Left forelimb (tissue), 1 donor: ENCODE data around the gene BMPR1B.
"Not testable (repeated sequence)": the region's sequence is repeated elsewhere in the genome, so short reads cannot be mapped to it uniquely, and the experiment has no call there.

Source experiments
- DNase-seq: peaks from one replicate; pipeline ENCODE4 v3.0.0-alpha.2; 2018; ENCODE audit warnings: low spot score

Gene BMPR1B

GRCh38 chr4:95091272-95091671 is 333.5 kb downstream of the BMPR1B start:
- DNase-seq = no peak

DNA sequence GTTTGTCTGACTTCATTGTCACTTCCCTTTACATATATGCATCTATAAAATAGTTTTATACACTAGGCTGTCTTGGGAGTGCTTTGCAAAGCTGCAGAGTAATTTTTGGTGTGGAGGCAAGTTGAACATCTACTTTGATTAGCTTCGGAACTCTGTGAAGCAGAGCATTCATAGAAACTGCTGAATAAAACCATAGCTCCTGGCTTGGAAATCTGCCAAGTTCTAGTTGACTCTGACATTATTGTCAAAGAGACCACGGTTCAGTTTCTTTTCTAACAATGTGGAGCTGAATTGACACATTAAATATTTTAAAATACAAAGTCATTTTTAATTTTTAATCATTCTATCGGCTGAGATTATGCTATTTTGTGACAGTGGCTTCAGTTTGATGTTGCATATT is 335.0 kb downstream of the BMPR1B start:
- DNase-seq = no peak

GRCh38 chr4:95093460-95093859 is 335.7 kb downstream of the BMPR1B start:
- no peak for DNase-seq

- no peak for DNase-seq
These were observed 336.5 kb downstream of the BMPR1B start for GRCh38 chr4:95093936-95094929.

- DNase-seq = no peak
These were observed 337.7 kb downstream of the BMPR1B start for GRCh38 chr4:95095348-95095974.

DNA sequence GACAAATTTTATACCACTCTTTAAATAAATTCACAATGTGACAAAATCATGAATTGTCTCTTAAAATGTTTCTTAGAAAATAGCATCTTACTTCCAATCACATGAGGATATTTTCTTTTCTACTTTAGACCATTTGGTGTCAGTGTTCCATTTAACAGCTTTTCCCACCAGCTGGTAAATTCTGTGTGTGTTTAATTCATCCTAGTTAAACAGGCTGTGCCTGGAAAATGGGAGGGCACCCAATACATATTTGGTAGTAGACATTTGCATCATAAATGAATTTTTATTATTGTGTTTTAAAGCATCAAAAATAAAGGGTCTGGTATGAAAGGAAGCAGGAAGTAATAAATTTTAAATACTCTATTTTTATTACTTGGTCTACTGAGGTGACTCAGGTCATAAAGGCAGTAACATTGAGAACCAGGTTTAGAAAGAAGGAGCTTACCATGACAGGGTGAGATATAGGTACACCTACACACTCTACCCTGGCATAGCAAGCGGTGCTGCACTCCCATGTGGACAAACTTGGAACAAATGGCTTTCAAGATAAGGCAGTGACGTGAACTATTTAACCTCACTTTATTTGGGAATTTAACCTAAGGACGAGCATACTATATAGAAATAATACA is 344.5 kb downstream of the BMPR1B start:
- no peak for DNase-seq

- no peak for DNase-seq
These were observed 347.4 kb downstream of the BMPR1B start for GRCh38 chr4:95105112-95105511.

DNA sequence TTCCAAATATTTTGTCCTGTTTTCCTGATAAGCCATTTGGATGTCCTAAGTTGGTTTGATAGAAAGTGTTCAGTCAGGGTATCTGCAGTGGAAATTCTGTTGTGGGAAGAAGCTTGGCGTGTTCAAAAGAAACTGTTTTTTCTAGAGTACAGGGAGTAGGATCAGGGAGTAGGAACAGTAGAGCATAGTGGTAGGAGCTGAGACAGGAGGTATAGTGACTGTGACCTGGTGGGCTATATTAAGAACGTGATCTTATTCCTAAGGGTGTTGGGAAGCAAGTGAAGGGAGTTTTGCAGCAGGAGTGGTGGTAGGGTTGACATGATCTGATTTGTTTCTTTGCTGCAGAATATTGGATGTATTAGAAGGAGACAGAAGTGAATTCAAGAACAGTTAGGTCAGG is 348.2 kb downstream of the BMPR1B start:
- DNase-seq = no peak

DNA sequence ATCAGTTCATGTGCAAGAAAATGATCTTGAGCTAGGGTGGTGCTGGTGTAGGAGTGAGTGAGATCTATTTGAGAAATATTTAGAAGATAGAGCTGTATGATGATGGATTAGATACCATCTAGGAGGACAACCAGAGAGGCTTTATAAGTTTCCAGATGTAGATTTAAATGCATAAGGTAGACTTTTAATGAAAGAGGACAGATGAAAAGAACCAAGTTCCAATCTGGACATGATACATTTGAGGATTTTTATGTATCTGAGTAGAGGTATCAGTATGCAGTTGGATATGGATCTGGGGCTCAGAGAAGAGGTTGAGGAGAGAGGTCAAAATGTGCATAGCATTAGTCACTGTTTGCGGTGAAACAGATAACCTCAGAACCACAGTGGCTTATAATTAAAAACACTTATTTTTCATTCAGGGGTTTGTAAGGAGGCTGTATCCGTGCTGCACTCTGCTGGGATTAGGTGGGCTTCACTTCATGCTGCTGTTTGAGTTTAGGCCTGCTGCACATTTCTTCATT is 348.7 kb downstream of the BMPR1B start:
- DNase-seq = no peak

DNA sequence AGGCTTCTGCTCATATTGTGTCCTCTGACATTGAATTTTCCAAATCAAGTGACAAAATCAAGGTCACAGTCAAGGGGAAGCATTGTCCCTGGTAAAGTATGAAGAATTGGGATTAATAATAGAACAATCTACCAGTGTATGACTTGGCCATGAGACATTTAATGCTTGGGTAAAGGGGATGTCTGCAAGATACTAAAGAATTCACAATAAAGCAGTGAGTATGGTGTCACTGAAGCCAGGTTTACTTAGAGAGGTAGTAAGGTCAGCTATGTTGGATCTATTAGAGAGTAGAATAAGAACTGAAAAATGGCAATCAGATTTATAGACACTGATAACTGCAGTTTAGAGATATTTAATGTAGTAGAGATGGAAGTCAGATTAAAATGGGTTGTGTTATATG is 349.2 kb downstream of the BMPR1B start:
- DNase-seq = no peak

GRCh38 chr4:95107635-95108034 is 349.9 kb downstream of the BMPR1B start:
- no peak for DNase-seq

DNA sequence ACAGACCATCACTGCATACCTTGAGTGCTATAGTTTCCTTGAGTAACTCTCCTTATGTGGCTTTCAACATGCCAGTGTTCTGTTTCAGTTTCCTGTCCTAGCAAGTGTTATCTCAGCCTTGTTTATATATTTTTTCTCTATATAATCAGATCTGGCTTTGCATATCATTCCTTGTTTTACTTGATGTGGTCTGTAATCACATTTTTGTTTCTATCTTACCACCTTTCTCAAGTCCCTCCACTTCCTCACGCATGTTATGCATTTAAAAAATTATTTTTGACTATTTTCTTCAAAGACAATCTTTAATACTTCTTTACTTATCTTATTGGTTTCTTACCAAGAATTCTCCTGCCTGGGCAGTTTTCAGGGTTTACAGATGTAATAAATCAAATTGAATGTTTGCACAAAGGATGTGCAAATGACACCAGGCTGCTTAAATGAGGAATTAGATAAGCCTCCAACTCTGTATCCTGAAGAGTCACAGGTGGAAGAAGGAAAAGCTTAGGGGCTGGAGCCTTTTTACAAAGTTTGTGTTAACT is 351.2 kb downstream of the BMPR1B start:
- DNase-seq = no peak

DNA sequence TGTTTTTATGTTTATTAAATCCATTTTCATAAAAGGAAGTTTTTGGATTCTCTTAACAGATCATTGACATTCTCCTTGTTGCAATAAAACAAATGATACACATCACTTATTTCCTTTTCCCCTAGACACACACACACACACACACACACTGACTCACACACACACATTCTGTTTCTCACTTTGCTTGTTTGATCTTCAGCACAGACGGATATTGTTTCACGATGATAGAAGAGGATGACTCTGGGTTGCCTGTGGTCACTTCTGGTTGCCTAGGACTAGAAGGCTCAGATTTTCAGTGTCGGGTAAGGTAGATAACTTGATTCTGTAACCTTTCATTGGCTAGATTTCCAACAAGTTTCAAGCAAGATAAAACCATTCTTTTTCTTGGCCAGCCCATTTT is 356.8 kb downstream of the BMPR1B start:
- no peak for DNase-seq

- DNase-seq = no peak
These were observed 360.7 kb downstream of the BMPR1B start for GRCh38 chr4:95118497-95118896.

- DNase-seq = no peak
These were observed 362.7 kb downstream of the BMPR1B start for GRCh38 chr4:95120456-95120855.

DNA sequence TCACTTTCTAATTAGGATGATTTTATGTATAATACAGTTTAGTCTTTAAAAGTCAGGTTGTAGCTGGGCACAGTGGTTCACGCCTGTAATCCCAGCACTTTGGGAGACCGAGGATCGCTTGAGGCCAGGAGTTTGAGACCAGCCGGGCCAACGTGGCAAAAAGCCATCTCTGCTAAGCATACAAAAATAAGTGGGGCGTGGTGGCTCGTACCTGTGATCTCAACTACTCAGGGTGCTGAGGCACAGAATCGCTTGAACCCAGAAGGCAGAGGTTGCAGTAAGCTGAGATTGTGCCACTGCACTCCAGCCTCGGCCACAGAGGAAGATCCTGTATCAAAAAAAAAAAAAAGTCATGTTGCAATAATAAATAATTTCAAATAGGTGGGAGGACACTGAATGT is 364.2 kb downstream of the BMPR1B start:
- DNase-seq = no peak

GRCh38 chr4:95124906-95125504 is 367.2 kb downstream of the BMPR1B start:
- no peak for DNase-seq

GRCh38 chr4:95129031-95129430 is 371.3 kb downstream of the BMPR1B start:
- no peak for DNase-seq

DNA sequence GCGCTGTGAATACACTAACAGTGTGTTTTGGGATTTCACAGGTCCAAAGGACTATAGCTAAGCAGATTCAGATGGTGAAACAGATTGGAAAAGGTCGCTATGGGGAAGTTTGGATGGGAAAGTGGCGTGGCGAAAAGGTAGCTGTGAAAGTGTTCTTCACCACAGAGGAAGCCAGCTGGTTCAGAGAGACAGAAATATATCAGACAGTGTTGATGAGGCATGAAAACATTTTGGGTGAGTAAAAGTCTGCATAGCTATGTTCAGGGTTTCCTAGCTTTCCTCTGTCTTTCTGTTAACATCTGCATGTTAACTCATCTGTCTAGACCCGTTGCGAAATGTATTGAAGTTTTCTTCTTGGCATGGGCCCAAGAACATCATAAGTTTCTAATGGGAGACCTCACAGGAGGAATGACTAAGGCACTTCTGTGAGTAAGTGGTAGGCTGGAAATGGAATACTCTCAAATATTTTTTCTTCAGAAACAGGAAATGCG is 372.1 kb downstream of the BMPR1B start:
- DNase-seq = no peak

DNA sequence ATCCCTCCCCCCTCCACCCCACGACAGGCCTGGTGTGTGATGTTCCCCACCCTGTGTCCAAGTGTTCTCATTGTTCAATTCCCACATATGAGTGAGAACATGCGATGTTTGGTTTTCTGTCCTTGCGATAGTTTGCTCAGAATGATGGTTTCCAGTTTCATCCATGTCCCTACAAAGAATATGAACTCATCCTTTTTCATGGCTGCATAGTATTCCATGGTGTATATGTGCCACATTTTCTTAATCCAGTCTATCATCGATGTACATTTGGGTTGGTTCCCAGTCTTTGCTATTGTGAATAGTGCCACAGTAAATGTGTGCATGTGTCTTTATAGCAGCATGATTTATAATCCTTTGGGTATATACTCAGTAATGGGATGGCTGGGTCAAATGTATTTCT is 376.3 kb downstream of the BMPR1B start:
- DNase-seq = not testable (repeated sequence)

GRCh38 chr4:95139424-95139823 is 381.7 kb downstream of the BMPR1B start:
- not testable (repeated sequence) for DNase-seq

DNA sequence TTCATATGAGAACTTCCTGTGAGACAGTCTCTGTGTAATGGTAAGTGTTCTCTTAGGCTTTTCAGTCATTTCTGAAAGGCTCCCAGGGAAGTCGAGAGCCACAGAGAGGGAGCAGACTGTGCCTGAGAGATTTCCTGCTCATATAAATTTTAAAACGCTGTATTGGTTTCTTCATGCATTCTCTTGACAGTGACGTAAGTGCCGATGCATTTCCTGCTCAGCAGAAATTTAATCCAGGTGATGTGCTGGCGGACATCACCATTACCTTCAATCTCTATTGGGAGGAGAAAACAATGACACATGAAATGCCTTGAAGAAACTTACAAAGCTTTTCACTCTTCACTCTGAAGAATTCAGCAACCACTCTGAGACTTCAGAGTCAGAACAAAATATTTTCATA is 383.6 kb downstream of the BMPR1B start:
- no peak for DNase-seq
